WTC11 (cell line): ENCODE data around the gene ENGASE. TPM values are rescaled to one million over a fixed set of nuclear protein-coding genes. Genes with fewer than 3 reads are reported as not detected.

Experiments
- ATAC-seq: fragments of 200-7000 bp; cut with Tn5 transposase; 2 replicates; pipeline ENCODE4 v1.10.0; 2021; ENCODE audit warnings: mild to moderate bottlenecking, moderate library complexity
- CTCF ChIA-PET: fragments of 300-600 bp; sonication (Branson Sonifier 250); formaldehyde crosslinking; loops from one replicate; lab custom pipeline; 2021; ENCODE audit warnings: antibody characterized with exemption; lab: Charles Lee
- POLR2A ChIA-PET: fragments of 350-600 bp; sonication (Branson Sonifier 250); formaldehyde crosslinking; loops from one replicate; lab custom pipeline; 2021; ENCODE audit warnings: antibody characterized with exemption; lab: Charles Lee
- DNase-seq: peaks from one replicate; pipeline ENCODE4 v3.0.0; 2021; ENCODE audit warnings: low spot score
- H3K27ac Mint-ChIP-seq: 2 replicates; pipeline ENCODE4 v1.8.0; 2021; ENCODE audit warnings: mixed read lengths
- H3K27me3 Mint-ChIP-seq: 2 replicates; pipeline ENCODE4 v1.8.0; 2021; ENCODE audit warnings: low read depth, mild to moderate bottlenecking, moderate library complexity, mixed read lengths
- H3K36me3 Mint-ChIP-seq: 2 replicates; pipeline ENCODE4 v1.8.0; 2021; ENCODE audit warnings: mixed read lengths
- H3K4me1 Mint-ChIP-seq: 2 replicates; pipeline ENCODE4 v1.8.0; 2022; ENCODE audit warnings: mixed read lengths
- H3K4me3 Mint-ChIP-seq: 2 replicates; pipeline ENCODE4 v1.8.0; 2021; ENCODE audit warnings: mild to moderate bottlenecking, moderate library complexity, mixed read lengths
- H3K9me3 Mint-ChIP-seq: 2 replicates; pipeline ENCODE4 v1.8.0; 2021; ENCODE audit warnings: mixed read lengths
- ATF2 ChIP-seq: sonication (generic); formaldehyde crosslinking; IDR thresholded peaks from 2 replicates; pipeline ENCODE4 v1.8.1; 2022; ENCODE audit warnings: low read depth, missing genetic modification reagents, borderline replicate concordance
- CDX4 ChIP-seq: fragments of 250-450 bp; sonication (Bioruptor Pico); IDR thresholded peaks from 2 replicates; pipeline ENCODE4 v1.9.0; 2021; ENCODE audit warnings: moderate library complexity, mild to moderate bottlenecking, inconsistent platforms, borderline replicate concordance
- FOXP4 ChIP-seq: sonication (generic); formaldehyde crosslinking; IDR thresholded peaks from 2 replicates; pipeline ENCODE4 v1.8.0; 2022; ENCODE audit warnings: mild to moderate bottlenecking, missing genetic modification reagents
- HMGA2 ChIP-seq: fragments of 250-450 bp; sonication (Bioruptor Pico); IDR thresholded peaks from 2 replicates; pipeline ENCODE4 v1.4.0; 2021; ENCODE audit warnings: mild to moderate bottlenecking, moderate library complexity
- IRF1 ChIP-seq: sonication (generic); formaldehyde crosslinking; IDR thresholded peaks from 2 replicates; pipeline ENCODE4 v1.8.0; 2023; ENCODE audit warnings: missing genetic modification reagents
- MXD4 ChIP-seq: fragments of 250-450 bp; sonication (Bioruptor Pico); IDR thresholded peaks from 2 replicates; pipeline ENCODE4 v1.8.0; 2021; ENCODE audit warnings: mild to moderate bottlenecking, moderate library complexity, borderline replicate concordance
- NFE2L1 ChIP-seq: sonication (generic); formaldehyde crosslinking; IDR thresholded peaks from 2 replicates; pipeline ENCODE4 v1.8.1; 2023; ENCODE audit warnings: missing genetic modification reagents
- SOX15 ChIP-seq: fragments of 250-450 bp; sonication (Bioruptor Pico); IDR thresholded peaks from 2 replicates; pipeline ENCODE4 v1.9.0; 2021; ENCODE audit warnings: mild to moderate bottlenecking
- TEAD1 ChIP-seq: sonication (generic); formaldehyde crosslinking; IDR thresholded peaks from 2 replicates; pipeline ENCODE4 v1.8.0; 2022; ENCODE audit warnings: mild to moderate bottlenecking, missing genetic modification reagents
- ZNF121 ChIP-seq: sonication (generic); formaldehyde crosslinking; IDR thresholded peaks from 2 replicates; pipeline ENCODE4 v1.8.0; 2023; ENCODE audit warnings: missing genetic modification reagents
- ZNF263 ChIP-seq: sonication (generic); formaldehyde crosslinking; IDR thresholded peaks from 2 replicates; pipeline ENCODE4 v1.8.1; 2022; ENCODE audit warnings: low read depth, mild to moderate bottlenecking, moderate library complexity, missing genetic modification reagents
- ZNF671 ChIP-seq: fragments of 250-450 bp; sonication (Bioruptor Pico); IDR thresholded peaks from 2 replicates; pipeline ENCODE4 v1.8.0; 2021; ENCODE audit warnings: mild to moderate bottlenecking
- ZSCAN18 ChIP-seq: fragments of 250-450 bp; sonication (Bioruptor Pico); IDR thresholded peaks from 2 replicates; pipeline ENCODE4 v2.1.2; 2022; ENCODE audit warnings: mild to moderate bottlenecking, moderate library complexity
- total RNA-seq: library from RNA; stranded (reverse); gene quantifications from 3 replicates; pipeline ENCODE4 v1.2.3, GENCODE V29; 2021

The ENGASE gene
- total RNA-seq, 1 experiment from 2014 or later = 41.6 TPM

- TF ChIP-seq FOXP4 (CRISPR knock-in tag) (no peak), SOX15 (CRISPR knock-in tag) (no peak), ZNF121 (no peak), HMGA2 (CRISPR knock-in tag) (no peak), ZNF263 (no peak)
- TF ChIP-seq, all 79 proteins: peak for 0
Measured at GRCh38 chr17:79046916-79047280, 27.7 kb upstream of the ENGASE start (continued).

- H3K9me3 Mint-ChIP-seq = peaks cover 27% of the 10 kb centered on the region
Measured at GRCh38 chr17:79047291-79047920, 27.2 kb upstream of the ENGASE start.

More at GRCh38 chr17:79047291-79047920, 27.2 kb upstream of the ENGASE start:
- ChIA-PET CTCF (interaction anchor here (0.9 kb wide), 1 partner anchor 12 kb away, joined by 3 read pairs; no protein-coding TSS in a partner anchor), POLR2A (no interaction called here)
- ATAC-seq = no peak
- Mint-ChIP-seq H3K27me3 (peaks cover 17% of the 10 kb centered on the region), H3K4me1 (peaks cover 6% of the 10 kb centered on the region; the same call in 1 of the 2 replicates), H3K4me3 (no peak overlapping the region), H3K36me3 (no peaks in the 10 kb centered on the region), H3K27ac (no peak overlapping the region)
- DNase-seq = no peak
- TF ChIP-seq ATF2 (CRISPR knock-in tag) (no peak), ZSCAN18 (CRISPR knock-in tag) (no peak), MXD4 (CRISPR knock-in tag) (no peak), ZNF671 (CRISPR knock-in tag) (no peak), IRF1 (CRISPR knock-in tag) (no peak), CDX4 (CRISPR knock-in tag) (no peak), TEAD1 (no peak), NFE2L1 (CRISPR knock-in tag) (no peak)
